ENCODE data around the gene AMN.

DNA sequence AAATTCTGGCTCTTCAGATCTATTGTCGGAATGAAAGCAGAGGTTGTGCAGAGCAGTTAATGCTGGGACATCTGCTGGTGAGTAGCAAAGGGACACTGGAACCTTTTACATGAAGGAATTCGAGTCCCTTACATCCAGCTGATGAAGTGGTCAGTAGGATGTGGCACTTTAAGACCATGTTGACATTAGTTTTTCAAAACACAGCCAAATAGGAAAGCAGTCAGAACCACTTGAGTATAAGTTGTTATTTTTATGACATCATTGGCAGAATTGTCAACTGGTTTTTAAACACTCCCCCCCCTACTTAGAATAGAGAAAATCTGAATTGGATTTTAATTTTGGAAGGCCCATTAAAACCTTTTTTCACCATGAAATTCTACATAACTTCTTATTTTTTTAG, 46.8 kb upstream of the AMN start:
- TF ChIP-seq, protein P1, sequence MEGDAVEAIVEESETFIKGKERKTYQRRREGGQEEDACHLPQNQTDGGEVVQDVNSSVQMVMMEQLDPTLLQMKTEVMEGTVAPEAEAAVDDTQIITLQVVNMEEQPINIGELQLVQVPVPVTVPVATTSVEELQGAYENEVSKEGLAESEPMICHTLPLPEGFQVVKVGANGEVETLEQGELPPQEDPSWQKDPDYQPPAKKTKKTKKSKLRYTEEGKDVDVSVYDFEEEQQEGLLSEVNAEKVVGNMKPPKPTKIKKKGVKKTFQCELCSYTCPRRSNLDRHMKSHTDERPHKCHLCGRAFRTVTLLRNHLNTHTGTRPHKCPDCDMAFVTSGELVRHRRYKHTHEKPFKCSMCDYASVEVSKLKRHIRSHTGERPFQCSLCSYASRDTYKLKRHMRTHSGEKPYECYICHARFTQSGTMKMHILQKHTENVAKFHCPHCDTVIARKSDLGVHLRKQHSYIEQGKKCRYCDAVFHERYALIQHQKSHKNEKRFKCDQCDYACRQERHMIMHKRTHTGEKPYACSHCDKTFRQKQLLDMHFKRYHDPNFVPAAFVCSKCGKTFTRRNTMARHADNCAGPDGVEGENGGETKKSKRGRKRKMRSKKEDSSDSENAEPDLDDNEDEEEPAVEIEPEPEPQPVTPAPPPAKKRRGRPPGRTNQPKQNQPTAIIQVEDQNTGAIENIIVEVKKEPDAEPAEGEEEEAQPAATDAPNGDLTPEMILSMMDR (conservative IDR thresholded peaks at IDR 0.05): no peak
- TF ChIP-seq EZH2 (IDR thresholded peaks at IDR 0.05; ENCODE audit: low read depth): no peak
